Adrenal gland (tissue), 12 donors: ENCODE measurements around the gene PKP1. TPM values are rescaled to one million over a fixed set of nuclear protein-coding genes. Genes with fewer than 3 reads are reported as not detected.

Experiments
- DNase-seq, 7 donors: peaks; one replicate each; pipeline ENCODE4 v3.0.0-alpha.2; 2019 to 2020
- H3K27ac ChIP-seq, 5 donors: fragments of 200-600 bp; sonication (generic) in 4 of 5; 1 replicate in 3 of 5; 2 replicates in 2 of 5; pipeline versions ENCODE4 v1.5.1 to v1.8.0; 2016 to 2020; ENCODE audit warnings: mild to moderate bottlenecking in 1 of 5
- H3K27me3 ChIP-seq: fragments of 200-600 bp; 2 replicates; pipeline ENCODE4 v1.8.0; 2021
- H3K36me3 ChIP-seq, 2 donors: fragments of 200-600 bp; replicated peaks in 1 of 2; 1 replicate in 1 of 2; 2 replicates in 1 of 2; pipeline versions ENCODE4 v1.5.1 to v1.8.0; 2018 to 2022
- H3K4me1 ChIP-seq, 2 donors: fragments of 200-600 bp; replicated peaks in 1 of 2; 1 replicate in 1 of 2; 2 replicates in 1 of 2; pipeline versions ENCODE4 v1.5.1 to v1.8.0; 2018 to 2021
- H3K4me3 ChIP-seq, 4 donors: fragments of 200-600 bp; sonication (generic) in 3 of 4; one replicate each; pipeline ENCODE4 v1.5.1; 2016 to 2018
- H3K9me3 ChIP-seq, 3 donors: fragments of 200-600 bp; sonication (generic) in 1 of 3; replicated peaks in 1 of 3; 1 replicate in 2 of 3; 2 replicates in 1 of 3; pipeline versions ENCODE4 v1.5.1 to v1.8.0; 2016 to 2021
- POLR2A ChIP-seq, 2 donors: fragments of 450-650 bp; IDR thresholded peaks; one replicate each; pipeline ENCODE4 v1.6.1; 2017; ENCODE audit warnings: antibody characterized with exemption in 2 of 2, mild to moderate bottlenecking in 2 of 2, moderate library complexity in 1 of 2
- WGBS, 4 donors: extraction: QIAGEN DNeasy Blood & Tissue Kit in 2 of 4; methylation state at CpG; one replicate each; pipeline versions ENCODE4 v1.1.5 to v1.1.7; 2013 to 2017; 5-methylcytosine and 5-hydroxymethylcytosine counted together
- intact Hi-C, 2 donors: fragments of 100-400 bp; cut with DNase I; formaldehyde crosslinking; loops; one replicate each; pipeline versions ENCODE4 v1.14.1 to v1.15.0; 2022 to 2023
- polyA plus RNA-seq, 3 donors: library from polyadenylated mRNA; stranded (reverse); fragments of 200-250 nt in 2 of 3; fragments of 350-450 nt in 1 of 3; fragmentation: Illumina TruSeq in 1 of 3; extraction: RNeasy Lipid Tissue Mini Kit (QIAGEN cat#74804) in 1 of 3; gene quantifications; one replicate each; pipeline ENCODE4 v1.2.3, GENCODE V29; 2013 to 2014
- total RNA-seq, 9 donors: library from RNA; depleted of rRNA in 4 of 9; stranded (reverse); fragments of >200 nt in 4 of 9; fragments of 120-200 nt in 1 of 9; fragmentation: NEBNext Ultra II Directional in 1 of 9; extraction: Animal tissue kit (Norgen Biotek cat#: 25700) in 1 of 9; gene quantifications; one replicate each; pipeline versions ENCODE4 v1.1.0 to v1.2.4, GENCODE V29; 2013 to 2023
- TF ChIP-seq, protein P1 (sequence below), 6 experiments: fragments of 450-650 bp in 4 of 6; fragments of 200-600 bp in 2 of 6; sonication (generic) in 1 of 6; IDR thresholded peaks; 1 replicate in 5 of 6; 2 replicates in 1 of 6; pipeline versions ENCODE4 v1.5.1 to v1.8.0; 2016 to 2021; ENCODE audit warnings: antibody characterized with exemption in 6 of 6, mild to moderate bottlenecking in 2 of 6, moderate library complexity in 1 of 6
- donor health status: healthy with polysubstance abuse.
- donor health status: Bipolar disorder and iron deficiency.
- donor health status: DM: yes; HTN: yes; CAD: no.
- donor health status: DM: no; HTN: no; CAD: no.
- donor health status: DM: no; HTN: no; CAD: no.
- donor health status: DM: yes; HTN: yes; CAD: no.

Gene PKP1
- total and polyA plus RNA-seq, 12 donors: 0.06 to 0.98 (median 0.24) TPM; not detected in 2

DNA sequence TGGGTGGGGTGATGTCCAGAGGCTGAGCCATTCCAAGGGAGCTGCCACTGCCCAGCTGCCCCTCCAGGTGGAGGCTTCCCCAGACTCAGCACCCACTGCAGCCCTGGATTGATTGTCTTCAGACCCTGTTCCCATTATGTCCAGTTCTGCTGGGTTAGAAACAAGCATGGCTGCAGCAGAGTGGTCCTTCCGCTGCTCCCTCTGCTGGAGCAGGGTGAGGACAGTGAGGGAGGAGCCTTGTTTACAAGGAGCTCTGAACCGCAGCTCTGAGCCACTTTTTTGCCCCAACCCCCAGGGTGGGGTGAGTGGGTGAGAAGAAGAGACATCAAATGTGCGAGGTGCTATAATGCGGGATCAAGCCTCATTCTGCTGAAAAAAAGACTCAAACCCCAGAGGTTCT, 91.9 kb downstream of the PKP1 start:
- H3K27ac ChIP-seq: no peak overlapping the region
- no peaks in the 10 kb centered on the region for H3K9me3 ChIP-seq
- no peak for TF ChIP-seq POLR2A (IDR thresholded peaks at IDR 0.05)
- TF ChIP-seq, protein P1, sequence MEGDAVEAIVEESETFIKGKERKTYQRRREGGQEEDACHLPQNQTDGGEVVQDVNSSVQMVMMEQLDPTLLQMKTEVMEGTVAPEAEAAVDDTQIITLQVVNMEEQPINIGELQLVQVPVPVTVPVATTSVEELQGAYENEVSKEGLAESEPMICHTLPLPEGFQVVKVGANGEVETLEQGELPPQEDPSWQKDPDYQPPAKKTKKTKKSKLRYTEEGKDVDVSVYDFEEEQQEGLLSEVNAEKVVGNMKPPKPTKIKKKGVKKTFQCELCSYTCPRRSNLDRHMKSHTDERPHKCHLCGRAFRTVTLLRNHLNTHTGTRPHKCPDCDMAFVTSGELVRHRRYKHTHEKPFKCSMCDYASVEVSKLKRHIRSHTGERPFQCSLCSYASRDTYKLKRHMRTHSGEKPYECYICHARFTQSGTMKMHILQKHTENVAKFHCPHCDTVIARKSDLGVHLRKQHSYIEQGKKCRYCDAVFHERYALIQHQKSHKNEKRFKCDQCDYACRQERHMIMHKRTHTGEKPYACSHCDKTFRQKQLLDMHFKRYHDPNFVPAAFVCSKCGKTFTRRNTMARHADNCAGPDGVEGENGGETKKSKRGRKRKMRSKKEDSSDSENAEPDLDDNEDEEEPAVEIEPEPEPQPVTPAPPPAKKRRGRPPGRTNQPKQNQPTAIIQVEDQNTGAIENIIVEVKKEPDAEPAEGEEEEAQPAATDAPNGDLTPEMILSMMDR (IDR thresholded peaks at IDR 0.05): no peak
- no peak overlapping the region for H3K4me3 ChIP-seq
- H3K36me3 ChIP-seq: no peaks in the 10 kb centered on the region
- H3K4me1 ChIP-seq: no peaks in the 10 kb centered on the region
- intact Hi-C loops: no loop called here
- 44 to 73% (median 70%) methylated on average over 3 to 4 of the region's 4 CpGs for WGBS, 4 donors
- H3K27me3 ChIP-seq: peaks cover 3% of the 10 kb centered on the region
- DNase-seq: no peak

GRCh38 chr1:201376107-201376463, 92.8 kb downstream of the PKP1 start:
- TF ChIP-seq, protein P1 (IDR thresholded peaks at IDR 0.05): no peak
- Histone ChIP-seq H3K4me3 (no peak overlapping the region), H3K36me3 (no peaks in the 10 kb centered on the region), H3K4me1 (no peaks in the 10 kb centered on the region), H3K27ac (no peak overlapping the region), H3K27me3 (peaks cover 3% of the 10 kb centered on the region), H3K9me3 (no peaks in the 10 kb centered on the region)
- intact Hi-C loops: no loop called here
- WGBS, 4 donors: 40 to 56% (median 45%) methylated on average over 4 of the region's 4 CpGs
- DNase-seq: no peak

DNA sequence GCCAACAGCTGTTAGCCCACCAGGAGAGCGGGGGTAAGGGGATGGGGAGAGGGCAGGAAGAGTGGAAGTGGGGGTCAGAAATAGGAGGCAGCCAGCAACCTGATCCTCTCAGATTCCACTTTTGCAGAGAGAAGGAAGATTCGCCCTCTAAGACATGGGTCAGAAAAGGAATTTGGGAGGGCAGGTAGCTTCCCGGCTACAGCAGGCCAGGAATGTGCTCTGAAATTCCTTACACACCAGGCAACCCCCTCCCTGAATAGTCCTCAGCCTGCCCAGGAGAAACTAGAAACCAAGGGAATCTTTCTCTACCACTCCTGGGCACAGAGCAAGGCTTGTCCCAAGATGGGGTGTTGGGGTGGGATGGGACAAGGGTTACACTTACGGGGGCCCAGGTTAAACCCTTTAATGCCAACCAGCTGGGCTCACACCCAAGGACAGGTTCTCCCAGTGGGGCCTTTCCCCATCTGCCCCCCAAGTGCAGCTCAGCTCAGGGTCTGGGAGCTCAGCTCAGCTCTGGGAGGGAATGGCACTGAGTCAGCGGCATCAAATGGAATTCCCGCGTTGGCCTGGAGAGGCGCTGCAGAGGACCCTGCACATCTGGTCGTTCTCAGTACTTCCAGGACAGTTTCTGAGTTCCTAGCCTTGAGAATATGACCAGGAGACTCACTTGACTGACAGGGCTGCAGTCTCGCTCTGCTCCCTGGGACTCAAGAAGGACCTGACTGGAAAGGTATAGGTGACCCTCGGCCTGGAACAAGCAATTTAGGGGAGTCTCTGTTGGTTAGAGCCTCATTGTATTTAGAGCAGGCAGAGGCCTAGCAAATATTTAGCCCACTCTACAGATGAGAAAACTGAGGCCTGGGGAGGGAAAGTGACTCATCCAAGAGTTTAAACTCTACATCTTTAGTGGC, 93.4 kb downstream of the PKP1 start:
- H3K9me3 ChIP-seq: no peaks in the 10 kb centered on the region
- H3K4me3 ChIP-seq: no peak overlapping the region
- H3K4me1 ChIP-seq: no peaks in the 10 kb centered on the region
- peak in 2 of 7 donors; percentile 23 to 29 for DNase-seq
- no peaks in the 10 kb centered on the region for H3K36me3 ChIP-seq
- H3K27me3 ChIP-seq: no peaks in the 10 kb centered on the region
- intact Hi-C loops: no loop called here
- H3K27ac ChIP-seq: no peak overlapping the region
- 39 to 80% (median 51%) methylated on average over 5 to 11 of the region's 11 CpGs for WGBS, 4 donors
- TF ChIP-seq, protein P1 (IDR thresholded peaks at IDR 0.05): peak in 3 of 6 experiments; percentile 19 to 34 (median 29)
- no peak for TF ChIP-seq POLR2A (IDR thresholded peaks at IDR 0.05)

GRCh38 chr1:201377611-201378092, 94.3 kb downstream of the PKP1 start, which contains the start of gene TNNT2:
Gene TNNT2 (minus strand): TSS chr1:201377680. CDS start chr1:201373254, 4,426 bp downstream.
- WGBS, 4 donors: 71 to 83% (median 76%) methylated on average over 8 to 9 of the region's 9 CpGs
- TF ChIP-seq POLR2A (IDR thresholded peaks at IDR 0.05): no peak
- TF ChIP-seq, protein P1 (IDR thresholded peaks at IDR 0.05): no peak
- no peaks in the 10 kb centered on the region for H3K9me3 ChIP-seq
- intact Hi-C loops: no loop called here
- no peak for DNase-seq
- no peaks in the 10 kb centered on the region for H3K27me3 ChIP-seq
- no peak within 1 kb of the TSS for H3K27ac ChIP-seq
- H3K4me1 ChIP-seq: no peaks in the 10 kb centered on the region
- H3K4me3 ChIP-seq: no peak within 1 kb of the TSS
- no peaks in the 10 kb centered on the region for H3K36me3 ChIP-seq
